Gastrocnemius medialis (tissue), 4 donors: ENCODE results near the gene PARD3. TPM values are rescaled to one million over a fixed set of nuclear protein-coding genes. Genes with fewer than 3 reads are reported as not detected.

Experiments
- ATAC-seq, 2 donors: fragments of 150-250 bp; one replicate each; pipeline ENCODE4 v1.9.1; 2016
- DNase-seq, 2 donors: peaks; one replicate each; pipeline ENCODE4 v3.0.0-alpha.2; 2019
- H3K27ac ChIP-seq, 4 donors: fragments of 200-600 bp; sonication (generic); 1 replicate in 1 of 4; 2 replicates in 3 of 4; pipeline ENCODE4 v1.5.1; 2016 to 2018; ENCODE audit warnings: mild to moderate bottlenecking in 2 of 4, moderate library complexity in 1 of 4
- H3K27me3 ChIP-seq, 3 donors: fragments of 200-600 bp; sonication (generic) in 2 of 3; 1 replicate in 1 of 3; 2 replicates in 2 of 3; pipeline versions ENCODE4 v1.5.1 to v1.6.0; 2016 to 2019; ENCODE audit warnings: mild to moderate bottlenecking in 1 of 3, moderate library complexity in 1 of 3
- H3K36me3 ChIP-seq, 2 donors: fragments of 200-600 bp; sonication (generic) in 1 of 2; one replicate each; pipeline ENCODE4 v1.5.1; 2017 to 2018
- H3K4me1 ChIP-seq, 2 donors: fragments of 200-600 bp; sonication (generic) in 1 of 2; one replicate each; pipeline ENCODE4 v1.5.1; 2016 to 2017; ENCODE audit warnings: mild to moderate bottlenecking in 2 of 2
- H3K4me3 ChIP-seq, 4 donors: fragments of 200-600 bp; sonication (generic) in 3 of 4; 1 replicate in 1 of 4; 2 replicates in 3 of 4; pipeline ENCODE4 v1.5.1; 2016 to 2019; ENCODE audit warnings: mild to moderate bottlenecking in 2 of 4
- H3K9me3 ChIP-seq, 3 donors: fragments of 200-600 bp; sonication (generic) in 2 of 3; 1 replicate in 1 of 3; 2 replicates in 2 of 3; pipeline ENCODE4 v1.5.1; 2016 to 2019
- POLR2A ChIP-seq, 2 donors: fragments of 450-650 bp; IDR thresholded peaks; one replicate each; pipeline ENCODE4 v1.6.1; 2017; ENCODE audit warnings: antibody characterized with exemption in 2 of 2, mild to moderate bottlenecking in 2 of 2, moderate library complexity in 2 of 2
- in situ Hi-C, 4 donors: fragments of 200-750 bp; cut with MboI; loops; one replicate each; pipeline versions ENCODE4 v1.15.0 to v1.8.0; 2017; ENCODE audit warnings: low sequenced_read_pairs in 4 of 4
- intact Hi-C: fragments of 100-400 bp; cut with DNase I; formaldehyde crosslinking; loops from one replicate; pipeline ENCODE4 v1.15.1; 2023; ENCODE audit warnings: low total_unique reads
- total RNA-seq, 4 donors: library from RNA; depleted of rRNA; stranded (reverse); fragments of >200 nt; gene quantifications; one replicate each; pipeline versions ENCODE4 v1.1.0 to v1.2.3, GENCODE V29; 2016
- TF ChIP-seq, protein P1 (sequence below), 5 experiments: fragments of 450-650 bp in 3 of 5; fragments of 200-600 bp in 2 of 5; sonication (generic) in 2 of 5; IDR thresholded peaks in 4 of 5; conservative IDR thresholded peaks in 1 of 5; 1 replicate in 4 of 5; 2 replicates in 1 of 5; pipeline ENCODE4 v1.5.1; 2016 to 2019; ENCODE audit warnings: antibody characterized with exemption in 5 of 5, mild to moderate bottlenecking in 3 of 5, moderate library complexity in 3 of 5

PARD3 gene
- total RNA-seq, 4 donors from 2014 or later = 64.6 to 75.8 (median 68.3) TPM

- TF ChIP-seq, protein P1, sequence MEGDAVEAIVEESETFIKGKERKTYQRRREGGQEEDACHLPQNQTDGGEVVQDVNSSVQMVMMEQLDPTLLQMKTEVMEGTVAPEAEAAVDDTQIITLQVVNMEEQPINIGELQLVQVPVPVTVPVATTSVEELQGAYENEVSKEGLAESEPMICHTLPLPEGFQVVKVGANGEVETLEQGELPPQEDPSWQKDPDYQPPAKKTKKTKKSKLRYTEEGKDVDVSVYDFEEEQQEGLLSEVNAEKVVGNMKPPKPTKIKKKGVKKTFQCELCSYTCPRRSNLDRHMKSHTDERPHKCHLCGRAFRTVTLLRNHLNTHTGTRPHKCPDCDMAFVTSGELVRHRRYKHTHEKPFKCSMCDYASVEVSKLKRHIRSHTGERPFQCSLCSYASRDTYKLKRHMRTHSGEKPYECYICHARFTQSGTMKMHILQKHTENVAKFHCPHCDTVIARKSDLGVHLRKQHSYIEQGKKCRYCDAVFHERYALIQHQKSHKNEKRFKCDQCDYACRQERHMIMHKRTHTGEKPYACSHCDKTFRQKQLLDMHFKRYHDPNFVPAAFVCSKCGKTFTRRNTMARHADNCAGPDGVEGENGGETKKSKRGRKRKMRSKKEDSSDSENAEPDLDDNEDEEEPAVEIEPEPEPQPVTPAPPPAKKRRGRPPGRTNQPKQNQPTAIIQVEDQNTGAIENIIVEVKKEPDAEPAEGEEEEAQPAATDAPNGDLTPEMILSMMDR (IDR thresholded peaks at IDR 0.05 in 4 of 5, conservative IDR thresholded peaks at IDR 0.05 in 1 of 5) = no peak
- TF ChIP-seq POLR2A (IDR thresholded peaks at IDR 0.05) = no peak
- no peaks in the 10 kb centered on the region for H3K27me3 ChIP-seq
- H3K27ac ChIP-seq = no peak overlapping the region
- ATAC-seq (no peak), DNase-seq (no peak)
- no peaks in the 10 kb centered on the region for H3K9me3 ChIP-seq
- peaks cover 0 to 12% of the 10 kb centered on the region in 2 donors for H3K4me1 ChIP-seq
- no peaks in the 10 kb centered on the region for H3K36me3 ChIP-seq
- no peak overlapping the region for H3K4me3 ChIP-seq
- intact Hi-C loops = no loop called here
- in situ Hi-C loops = no loop called here
Measured at GRCh38 chr10:34295142-34295548, 520.0 kb downstream of the PARD3 start.

- H3K9me3 ChIP-seq = no peaks in the 10 kb centered on the region
- H3K27ac ChIP-seq = no peak overlapping the region
- no peaks in the 10 kb centered on the region for H3K27me3 ChIP-seq
- peaks cover 0 to 15% of the 10 kb centered on the region in 2 donors for H3K4me1 ChIP-seq
- no peaks in the 10 kb centered on the region for H3K36me3 ChIP-seq
- in situ Hi-C loops = no loop called here
- DNase-seq = no peak
- no peak for TF ChIP-seq POLR2A (IDR thresholded peaks at IDR 0.05)
- TF ChIP-seq, protein P1 (IDR thresholded peaks at IDR 0.05 in 4 of 5, conservative IDR thresholded peaks at IDR 0.05 in 1 of 5) = no peak
- intact Hi-C loops = no loop called here
- no peak for ATAC-seq
- H3K4me3 ChIP-seq = no peak overlapping the region
Measured at GRCh38 chr10:34294137-34294536, 521.0 kb downstream of the PARD3 start.

- Histone ChIP-seq H3K9me3 (no peaks in the 10 kb centered on the region), H3K4me1 (peaks cover 0 to 15% of the 10 kb centered on the region in 2 donors), H3K27me3 (no peaks in the 10 kb centered on the region), H3K27ac (no peak overlapping the region), H3K4me3 (no peak overlapping the region), H3K36me3 (no peaks in the 10 kb centered on the region)
- in situ Hi-C loops (no loop called here), intact Hi-C loops (no loop called here)
- no peak for TF ChIP-seq POLR2A (IDR thresholded peaks at IDR 0.05)
- TF ChIP-seq, protein P1 (IDR thresholded peaks at IDR 0.05 in 4 of 5, conservative IDR thresholded peaks at IDR 0.05 in 1 of 5) = no peak
- ATAC-seq (no peak), DNase-seq (no peak)
Measured at GRCh38 chr10:34292675-34293074, 522.4 kb downstream of the PARD3 start.

GRCh38 chr10:34292194-34292565 is 522.9 kb downstream of the PARD3 start:
- Histone ChIP-seq H3K36me3 (no peaks in the 10 kb centered on the region), H3K9me3 (no peaks in the 10 kb centered on the region), H3K27me3 (no peaks in the 10 kb centered on the region), H3K27ac (no peak overlapping the region), H3K4me1 (peaks cover 0 to 15% of the 10 kb centered on the region in 2 donors), H3K4me3 (no peak overlapping the region)
- intact Hi-C loops = no loop called here
- no peak for ATAC-seq
- no peak for TF ChIP-seq POLR2A (IDR thresholded peaks at IDR 0.05)
- TF ChIP-seq, protein P1 (IDR thresholded peaks at IDR 0.05 in 4 of 5, conservative IDR thresholded peaks at IDR 0.05 in 1 of 5) = no peak
- DNase-seq = no peak
- in situ Hi-C loops = no loop called here
